HL-60 (cell line): ENCODE results near the gene AASS.

ENCODE experiments used
- GABPA ChIP-seq: IDR thresholded peaks from 2 replicates; pipeline ENCODE4 v1.6.1; 2012; ENCODE audit warnings: low read depth
- POLR2AphosphoS5 ChIP-seq: IDR thresholded peaks from 2 replicates; pipeline ENCODE4 v1.6.1; 2012; ENCODE audit warnings: low read depth
- REST ChIP-seq: IDR thresholded peaks from 2 replicates; pipeline ENCODE4 v1.6.1; 2012; ENCODE audit warnings: low read depth; ENCODE audit not compliant: insufficient replicate concordance
- SPI1 ChIP-seq: IDR thresholded peaks from 2 replicates; pipeline ENCODE4 v1.6.1; 2012; ENCODE audit warnings: low read depth, mild to moderate bottlenecking, borderline replicate concordance
- TF ChIP-seq, protein P1 (sequence below): IDR thresholded peaks from one replicate; pipeline ENCODE4 v1.5.1; 2011; ENCODE audit warnings: low read length, control low read depth, inconsistent platforms; ENCODE audit not compliant: insufficient read depth

GRCh38 chr7:122067077-122067476 is 77.0 kb downstream of the AASS start:
- TF ChIP-seq, protein P1, sequence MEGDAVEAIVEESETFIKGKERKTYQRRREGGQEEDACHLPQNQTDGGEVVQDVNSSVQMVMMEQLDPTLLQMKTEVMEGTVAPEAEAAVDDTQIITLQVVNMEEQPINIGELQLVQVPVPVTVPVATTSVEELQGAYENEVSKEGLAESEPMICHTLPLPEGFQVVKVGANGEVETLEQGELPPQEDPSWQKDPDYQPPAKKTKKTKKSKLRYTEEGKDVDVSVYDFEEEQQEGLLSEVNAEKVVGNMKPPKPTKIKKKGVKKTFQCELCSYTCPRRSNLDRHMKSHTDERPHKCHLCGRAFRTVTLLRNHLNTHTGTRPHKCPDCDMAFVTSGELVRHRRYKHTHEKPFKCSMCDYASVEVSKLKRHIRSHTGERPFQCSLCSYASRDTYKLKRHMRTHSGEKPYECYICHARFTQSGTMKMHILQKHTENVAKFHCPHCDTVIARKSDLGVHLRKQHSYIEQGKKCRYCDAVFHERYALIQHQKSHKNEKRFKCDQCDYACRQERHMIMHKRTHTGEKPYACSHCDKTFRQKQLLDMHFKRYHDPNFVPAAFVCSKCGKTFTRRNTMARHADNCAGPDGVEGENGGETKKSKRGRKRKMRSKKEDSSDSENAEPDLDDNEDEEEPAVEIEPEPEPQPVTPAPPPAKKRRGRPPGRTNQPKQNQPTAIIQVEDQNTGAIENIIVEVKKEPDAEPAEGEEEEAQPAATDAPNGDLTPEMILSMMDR, result no peak
- no peak for TF ChIP-seq GABPA
- TF ChIP-seq POLR2AphosphoS5, result no peak
- TF ChIP-seq SPI1, result no peak
- no peak for TF ChIP-seq REST
